Loucy (cell line): ENCODE measurements around the gene ATG10.
"Not testable (repeated sequence)": the region's sequence is repeated elsewhere in the genome, so short reads cannot be mapped to it uniquely, and the experiment has no call there.

ENCODE experiments used
- CTCF ChIP-seq: fragments of 200-600 bp; sonication (generic); conservative IDR thresholded peaks from 2 replicates; pipeline ENCODE4 v1.5.1; 2014; ENCODE audit warnings: mild to moderate bottlenecking, antibody characterized with exemption, low read length
- EZH2phosphoT487 ChIP-seq: fragments of 200-600 bp; IDR thresholded peaks from 2 replicates; pipeline ENCODE4 v1.6.1; 2018; ENCODE audit warnings: antibody characterized with exemption, mild to moderate bottlenecking, moderate library complexity, borderline replicate concordance

- TF ChIP-seq CTCF, EZH2phosphoT487: not testable (repeated sequence)
Observed at GRCh38 chr5:81983148-81983547, 11.3 kb downstream of the ATG10 start.
